CD4-positive, alpha-beta T cell treated with Interleukin-4 for 1 hour (primary cell): Measurements from ENCODE around the gene DLG4.
"Not testable (repeated sequence)": the region's sequence is repeated elsewhere in the genome, so short reads cannot be mapped to it uniquely, and the experiment has no call there.

ENCODE experiments used
- DNase-seq, 2 donors: peaks; one replicate each; pipeline ENCODE4 v3.0.0-alpha.2; 2020 to 2022

DLG4 gene

DNA sequence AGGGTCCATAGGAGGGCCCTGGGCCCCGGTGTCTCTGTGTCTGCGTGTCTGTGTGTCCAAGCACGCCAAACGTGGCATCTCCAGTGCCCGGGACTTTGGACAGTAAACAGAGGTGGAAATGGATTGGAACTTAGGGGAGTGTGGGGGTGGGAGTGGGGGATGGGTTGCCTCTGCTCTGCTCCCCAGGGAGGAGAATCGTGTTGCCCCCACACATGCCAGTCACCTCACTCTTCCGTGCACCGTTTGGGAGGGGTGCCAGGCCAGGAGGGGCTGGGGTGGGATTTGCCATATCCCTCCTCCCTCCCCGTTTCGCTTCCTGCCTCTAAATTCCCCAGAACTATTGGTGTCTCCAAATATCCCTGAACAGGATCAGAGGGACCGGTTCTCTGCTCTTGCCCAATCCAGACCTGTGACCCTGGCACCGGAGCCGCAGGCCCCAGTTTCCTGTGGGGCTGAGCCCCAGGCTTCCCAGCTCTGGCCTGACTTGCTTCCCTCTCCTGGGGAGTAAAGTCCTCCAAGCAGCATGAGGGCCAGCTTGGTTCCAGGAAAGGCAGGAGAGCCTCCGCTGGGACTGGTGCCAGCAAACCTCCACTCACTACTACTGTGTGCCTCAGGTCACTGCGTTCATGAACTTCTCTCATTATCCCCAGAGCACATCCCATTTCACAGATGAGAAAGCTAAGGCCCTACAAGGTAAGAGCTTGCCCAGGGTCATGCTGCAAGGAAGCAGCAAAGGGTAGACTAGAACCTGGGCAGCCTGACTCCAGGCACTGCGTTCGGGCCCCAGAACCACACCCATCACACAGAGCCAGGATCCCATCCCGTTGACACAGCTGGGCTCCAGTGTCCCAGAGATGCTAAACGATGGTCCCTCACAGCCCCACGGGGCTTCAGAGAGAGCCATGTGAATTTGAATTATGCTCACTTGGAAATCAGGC lies 40.0 kb downstream of the DLG4 start, which contains the start of gene ASGR1:
TSS of gene ASGR1 (minus strand) at position 54 of the 938 bp plus-strand sequence. CDS start 807 bp downstream, outside the sequence.
- DNase-seq = no peak

DNA sequence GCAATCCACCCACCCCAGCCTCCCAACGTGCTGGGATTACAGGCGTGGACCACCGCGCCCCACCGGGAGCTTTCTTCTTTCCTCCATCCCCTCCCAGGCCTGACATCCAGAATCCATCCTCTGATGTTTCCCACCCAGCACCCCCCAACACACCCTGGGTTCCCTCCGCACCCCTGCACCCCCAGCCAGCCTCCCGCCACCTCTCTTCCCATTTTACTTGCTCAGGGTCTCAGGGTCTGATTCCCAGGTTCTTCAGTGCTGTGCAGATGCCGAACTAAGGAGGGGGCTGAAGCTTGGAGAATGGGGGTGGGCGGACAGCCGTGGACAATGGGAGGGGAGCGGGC lies 40.7 kb downstream of the DLG4 start:
- no peak for DNase-seq

DNA sequence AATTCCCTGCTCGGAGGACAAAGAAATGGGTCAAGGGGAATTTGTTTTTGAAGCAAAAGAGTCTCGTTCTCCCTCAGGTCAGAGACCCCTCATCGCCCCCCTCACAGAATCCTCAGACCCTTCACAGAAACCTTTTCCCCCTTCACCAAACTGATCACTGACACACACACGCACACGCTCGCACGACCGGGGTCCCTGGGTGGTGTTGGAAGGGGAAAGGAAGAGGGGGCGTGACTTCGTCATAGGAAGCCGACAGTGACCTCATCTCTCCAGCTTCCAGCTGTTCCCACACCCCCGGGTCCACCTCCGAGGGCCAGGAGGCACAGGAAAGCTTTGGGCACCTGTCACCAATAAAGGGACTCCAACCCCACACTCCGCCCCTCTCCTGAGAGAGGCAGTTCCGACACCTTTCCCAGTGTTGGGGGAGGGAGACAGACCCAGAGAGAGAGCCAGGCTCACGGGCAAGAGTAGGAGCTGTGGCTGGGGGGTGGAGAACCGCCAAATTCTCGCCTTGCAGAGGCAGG lies 41.6 kb downstream of the DLG4 start:
- DNase-seq = no peak

DNA sequence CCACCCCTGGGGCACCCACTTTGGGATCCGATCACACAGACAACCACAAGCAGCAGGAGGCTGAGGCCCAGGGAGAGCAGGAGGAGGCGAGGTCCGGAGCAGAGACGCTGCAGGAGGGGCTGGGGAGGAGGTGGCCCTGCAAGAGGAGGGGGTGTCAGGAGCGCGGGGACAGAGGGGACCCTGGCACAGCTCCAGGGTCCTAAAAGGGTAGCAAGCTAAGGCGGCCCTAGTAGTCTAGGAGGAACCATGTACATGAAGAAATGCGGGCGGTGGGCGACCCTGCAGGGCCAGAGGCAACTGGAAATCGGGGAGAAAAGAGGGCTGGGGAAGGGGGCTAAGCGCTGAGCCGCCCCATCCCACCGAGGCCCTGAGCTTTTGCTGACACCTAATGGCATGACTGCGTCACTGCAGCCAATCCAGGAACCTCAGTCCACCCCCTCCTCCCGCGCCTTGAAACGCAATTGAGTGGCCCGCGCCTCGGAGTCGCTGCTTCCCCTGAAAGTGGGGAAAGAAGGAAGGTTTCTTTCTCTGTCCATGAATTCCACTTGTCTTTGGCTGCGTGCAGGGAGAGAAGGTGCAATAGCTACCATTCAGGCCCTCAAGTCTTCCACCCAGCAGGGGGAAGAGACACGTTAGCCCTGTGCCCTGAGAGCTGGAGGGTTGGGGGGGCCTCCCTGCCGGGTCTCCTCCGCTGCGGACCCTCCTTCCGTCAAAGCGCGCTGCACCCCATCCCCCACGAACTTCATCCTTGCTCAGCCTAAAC lies 42.3 kb downstream of the DLG4 start:
- peak; percentile 70 to 71 for DNase-seq

DNA sequence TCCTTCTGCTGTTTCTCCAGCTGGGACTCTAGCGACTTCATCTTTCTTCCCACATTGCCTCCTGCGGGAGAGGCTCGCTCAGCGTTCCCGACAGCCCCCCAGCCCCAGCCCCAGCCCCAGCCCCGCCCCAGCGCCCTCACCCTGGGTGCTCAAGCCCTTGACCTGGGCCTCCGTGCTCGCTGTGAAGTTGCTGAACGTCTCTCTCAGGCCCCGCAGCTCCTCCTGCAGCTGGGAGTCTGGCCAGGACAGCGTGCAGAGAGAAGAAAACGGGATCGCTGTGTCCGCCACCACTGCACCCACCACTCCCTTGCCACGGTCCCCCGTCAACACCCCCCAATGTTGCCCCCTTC lies 42.8 kb downstream of the DLG4 start:
- DNase-seq = no peak

DNA sequence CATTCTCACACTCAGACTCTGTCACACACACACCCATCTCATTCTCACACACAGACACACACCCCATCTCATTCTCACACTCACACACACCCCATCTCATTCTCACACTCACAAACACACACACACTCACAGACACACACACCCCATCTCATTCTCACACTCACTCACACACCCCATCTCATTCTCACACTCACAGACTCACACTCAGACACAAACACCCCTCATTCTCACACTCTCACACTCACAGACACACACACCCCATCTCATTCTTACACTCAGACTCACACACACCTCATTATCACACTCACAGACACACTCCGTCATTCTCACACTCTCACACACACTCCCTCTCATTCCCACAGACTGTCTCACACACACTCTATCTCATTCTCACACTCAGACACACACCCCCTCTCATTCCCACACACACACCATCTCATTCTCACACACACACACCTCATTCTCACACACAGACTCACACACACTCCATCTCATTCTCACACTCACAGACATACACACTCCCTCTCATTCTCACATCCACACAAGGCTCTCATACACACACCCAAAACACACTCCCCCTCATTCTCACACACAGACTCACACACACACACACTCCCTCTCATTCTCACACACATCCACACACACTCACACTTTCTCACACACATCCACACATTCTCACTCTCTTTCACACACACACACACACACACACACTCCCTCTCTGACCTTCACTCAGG lies 43.4 kb downstream of the DLG4 start:
- DNase-seq = no peak

DNA sequence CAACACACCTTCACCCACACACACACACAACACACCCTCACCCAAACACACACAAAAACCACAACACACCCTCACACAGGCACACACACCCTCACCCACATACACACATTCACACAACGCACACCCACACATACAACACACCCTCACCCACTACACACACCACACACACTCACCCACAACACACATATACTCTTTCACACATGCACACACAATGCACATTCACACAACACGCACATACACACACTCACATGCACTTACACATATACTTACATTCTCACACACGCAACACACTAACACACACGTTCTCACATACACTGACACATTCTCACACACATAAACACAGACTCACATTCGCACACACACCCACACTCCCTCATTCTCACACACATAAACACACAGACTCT lies 44.3 kb downstream of the DLG4 start:
- DNase-seq = no peak

DNA sequence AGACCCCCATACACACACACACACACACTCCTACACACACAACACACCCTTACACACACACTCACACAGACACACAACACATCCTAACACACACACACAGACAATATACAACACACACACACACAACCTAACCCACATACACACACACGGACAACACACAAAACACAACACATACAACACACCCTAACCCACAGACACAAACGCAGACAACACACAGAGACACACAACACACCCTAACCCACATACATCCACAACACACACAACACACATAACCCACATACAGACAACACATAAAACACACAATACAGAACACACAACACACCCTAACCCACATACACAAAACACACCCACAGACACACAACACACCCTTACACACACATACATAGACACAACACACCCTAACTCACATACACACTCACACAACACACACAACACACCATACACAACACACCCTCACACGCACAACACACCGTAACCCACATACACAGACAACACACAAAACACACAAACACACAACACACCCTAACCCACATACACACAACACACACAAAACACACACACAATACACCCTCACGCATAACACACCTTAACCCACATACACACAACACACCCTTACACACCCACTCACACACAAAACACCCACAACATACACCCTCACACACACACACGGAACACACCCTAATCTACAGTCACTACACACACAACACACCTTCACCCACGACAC lies 44.9 kb downstream of the DLG4 start:
- no peak for DNase-seq

DNA sequence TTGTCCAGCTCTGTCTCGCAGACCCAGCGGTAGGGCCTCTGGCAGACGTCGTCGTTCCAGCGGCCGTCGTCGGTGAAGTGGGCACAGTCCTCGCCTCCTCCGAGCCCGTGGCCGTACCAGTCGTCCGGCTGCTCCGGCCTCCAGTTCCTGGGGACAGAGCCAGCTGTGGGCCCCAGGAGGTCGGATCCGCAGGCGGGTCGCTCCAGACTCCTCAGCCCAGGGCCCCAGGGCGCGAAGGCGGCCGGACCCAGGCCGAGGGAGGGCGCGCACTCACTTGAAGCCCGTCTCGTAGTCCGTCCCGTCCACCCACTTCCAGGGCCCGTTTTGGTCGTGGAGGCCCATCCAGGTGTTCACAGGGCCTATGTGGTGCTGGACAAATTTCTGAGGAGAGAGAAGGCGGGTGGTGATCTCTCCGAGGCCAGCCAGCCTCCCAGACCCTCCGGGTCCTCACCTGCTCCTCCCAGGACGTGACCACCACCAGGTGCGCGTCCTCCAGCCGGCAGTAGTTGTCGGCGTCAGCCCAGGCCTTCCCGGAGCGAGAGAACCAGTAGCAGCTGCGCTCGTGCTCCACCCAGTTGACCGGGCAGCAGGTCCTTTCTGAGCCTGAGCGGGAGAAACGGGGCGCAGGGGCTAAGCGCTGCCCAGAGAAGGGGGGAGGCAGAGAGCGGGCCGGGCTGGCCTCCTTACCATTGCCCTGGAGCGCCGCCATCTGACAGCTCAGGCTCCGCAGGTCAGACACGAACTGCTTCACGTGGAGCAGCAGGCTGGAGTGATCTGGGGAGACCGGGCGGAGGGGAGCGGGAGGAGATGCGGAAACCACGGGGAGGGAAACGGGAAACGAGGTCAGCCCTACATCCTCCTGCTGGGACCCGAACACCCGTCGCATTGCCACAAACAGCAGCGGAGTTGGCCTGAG lies 45.7 kb downstream of the DLG4 start:
- peak; percentile 48 to 70 for DNase-seq

DNA sequence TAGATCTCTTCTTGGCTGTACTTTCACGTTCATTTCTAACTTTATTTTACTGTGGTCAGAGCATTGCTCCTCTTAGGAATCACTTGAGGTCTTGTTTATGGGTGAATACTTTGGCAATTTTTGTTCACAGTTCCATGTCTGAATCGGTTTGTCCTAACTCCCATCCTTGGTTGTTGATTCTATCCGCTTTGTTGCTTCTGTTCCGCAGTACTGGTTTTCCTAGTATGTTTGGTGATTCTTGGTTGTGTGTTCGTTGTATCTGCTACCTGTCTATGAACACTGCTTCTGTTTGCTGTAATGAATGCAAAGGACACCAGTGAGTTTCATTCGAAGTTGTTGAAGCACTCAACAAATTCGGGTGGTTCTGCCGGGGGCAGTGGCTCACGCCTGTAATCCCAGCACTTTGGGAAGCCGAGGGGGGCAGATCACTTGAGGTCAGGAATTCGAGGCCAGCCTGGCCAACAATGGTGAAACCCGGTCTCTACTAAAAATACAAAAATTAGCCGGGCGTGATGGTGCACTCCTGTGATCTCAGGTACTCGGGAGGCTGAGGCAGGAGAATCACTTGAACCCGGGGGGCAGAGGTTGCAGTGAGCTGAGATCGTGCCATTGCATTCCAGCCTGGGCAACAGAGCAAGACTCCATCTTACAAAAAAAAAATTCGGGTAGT lies 47.0 kb downstream of the DLG4 start:
- DNase-seq = not testable (repeated sequence)

DNA sequence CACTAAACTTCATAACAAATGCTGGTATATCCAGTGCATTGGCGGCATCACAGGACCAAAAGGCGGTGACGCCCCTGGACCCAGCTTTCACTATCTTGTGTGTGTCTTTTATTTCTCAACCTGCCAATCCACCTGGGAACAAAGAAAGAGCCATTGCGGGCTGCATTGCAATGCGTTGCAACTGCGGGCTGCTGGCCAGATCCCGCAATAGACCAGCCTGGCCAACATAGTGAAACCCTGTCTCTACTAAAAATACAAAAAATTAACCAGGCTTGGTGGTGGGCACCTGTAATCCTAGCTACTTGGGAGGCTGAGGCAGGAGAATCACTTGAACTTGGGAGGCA lies 50.1 kb downstream of the DLG4 start:
- not testable (repeated sequence) for DNase-seq

DNA sequence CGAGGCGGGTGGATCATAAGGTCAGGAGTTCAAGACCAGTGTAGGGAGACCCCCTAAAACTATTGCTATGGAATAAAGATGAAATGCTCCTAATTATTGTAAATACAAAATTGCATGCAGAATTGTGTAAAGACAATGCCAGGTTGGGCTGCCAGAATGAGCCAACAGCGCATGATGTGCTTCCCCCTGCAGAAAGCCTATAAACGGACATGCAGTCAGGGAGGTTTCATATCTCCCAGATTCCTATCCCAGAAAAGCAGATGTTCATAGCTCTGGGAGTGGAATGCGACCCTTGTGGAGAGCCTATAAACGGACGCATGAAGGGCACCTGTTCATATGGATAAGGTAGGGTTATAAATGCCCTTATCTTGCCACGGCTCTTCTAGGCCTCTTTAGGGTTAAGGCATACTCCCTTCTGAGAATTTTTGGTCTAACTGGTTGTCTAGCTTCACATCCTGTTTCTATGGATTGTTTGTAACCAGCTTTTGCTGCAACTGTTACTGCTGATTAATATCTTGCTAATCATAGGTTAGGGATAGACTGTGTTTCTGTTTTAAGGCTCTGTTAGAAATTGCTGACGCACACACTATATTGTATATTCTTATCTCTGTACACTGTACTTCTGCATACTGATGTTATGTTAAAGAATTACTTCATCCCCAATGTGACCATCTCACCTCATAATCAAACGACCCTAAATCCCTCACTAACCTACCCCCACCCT lies 50.6 kb downstream of the DLG4 start:
- not testable (repeated sequence) for DNase-seq

DNA sequence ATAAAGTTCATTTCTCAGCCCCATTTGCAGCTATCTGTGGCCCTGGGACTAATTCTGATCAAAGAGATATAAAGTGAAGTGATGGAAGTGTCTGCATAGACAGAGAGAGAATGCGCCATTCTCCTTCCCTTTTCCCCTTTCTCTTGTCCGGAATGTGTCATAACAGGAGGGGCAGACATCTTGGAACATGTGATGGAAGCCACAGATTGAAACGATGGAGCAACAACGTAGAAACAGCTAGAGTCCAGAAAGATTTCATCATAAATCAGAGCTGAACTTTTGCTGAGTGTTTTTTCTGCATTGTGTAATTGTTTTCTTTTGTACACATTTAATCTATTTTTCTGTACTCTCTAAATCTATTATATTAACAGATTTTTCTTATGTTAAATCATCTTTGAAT lies 51.8 kb downstream of the DLG4 start:
- DNase-seq = peak in 1 of 2 donors; percentile 44

DNA sequence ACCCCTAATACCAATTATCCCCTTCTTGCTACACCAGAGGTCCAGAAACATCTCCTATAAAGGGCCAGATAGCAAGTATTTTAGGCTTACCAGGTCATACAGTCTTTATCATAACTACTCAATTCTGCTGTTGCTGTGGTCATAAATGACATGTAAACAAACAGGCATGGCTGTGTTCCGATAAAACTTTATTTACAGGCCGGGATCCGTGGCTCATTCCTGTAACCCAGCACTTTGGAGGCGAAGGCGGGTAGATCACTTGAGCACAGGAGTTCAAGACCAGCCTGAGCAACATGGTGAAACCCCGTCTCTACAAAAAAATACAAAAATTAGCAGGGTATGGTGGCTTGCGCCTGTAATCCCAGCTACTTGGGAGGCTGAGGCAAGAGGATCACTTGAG lies 52.8 kb downstream of the DLG4 start:
- DNase-seq = no peak

DNA sequence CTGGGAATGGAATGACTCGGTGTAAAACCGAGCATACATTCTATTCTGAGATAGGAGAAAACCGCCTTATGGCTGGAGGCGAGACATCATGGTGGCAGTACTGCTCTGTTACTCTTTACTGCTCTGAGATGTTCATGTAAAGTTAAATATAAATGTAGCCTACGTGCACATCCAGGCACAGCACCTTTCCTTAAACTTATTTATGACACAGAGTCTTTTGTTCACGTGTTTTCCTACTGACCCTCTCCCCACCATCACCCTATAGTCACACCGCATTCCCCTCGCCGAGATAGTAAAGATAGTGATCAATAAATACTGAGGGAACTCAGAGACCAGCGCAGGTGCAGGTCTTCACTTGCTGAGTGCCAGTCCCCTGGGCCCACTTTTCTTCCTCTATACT lies 60.1 kb downstream of the DLG4 start:
- not testable (repeated sequence) for DNase-seq

DNA sequence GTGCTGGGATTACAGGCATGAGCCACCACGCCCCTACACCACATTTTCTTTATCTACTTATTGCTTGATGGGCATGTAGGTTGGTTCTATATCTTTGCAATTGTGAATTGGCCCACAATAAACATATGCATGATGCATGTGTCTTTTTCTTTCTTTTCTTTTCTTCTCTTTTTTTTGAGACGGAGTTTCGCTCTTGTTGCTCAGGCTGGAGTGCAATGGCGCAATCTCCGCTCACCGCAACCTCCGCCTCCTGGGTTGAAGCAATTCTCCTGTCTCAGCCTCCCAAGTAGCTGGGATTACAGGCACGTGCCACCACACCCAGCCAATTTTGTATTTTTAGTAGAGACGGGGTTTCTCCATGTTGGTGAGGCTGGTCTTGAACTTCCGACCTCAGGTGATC lies 61.2 kb downstream of the DLG4 start:
- DNase-seq = not testable (repeated sequence)

DNA sequence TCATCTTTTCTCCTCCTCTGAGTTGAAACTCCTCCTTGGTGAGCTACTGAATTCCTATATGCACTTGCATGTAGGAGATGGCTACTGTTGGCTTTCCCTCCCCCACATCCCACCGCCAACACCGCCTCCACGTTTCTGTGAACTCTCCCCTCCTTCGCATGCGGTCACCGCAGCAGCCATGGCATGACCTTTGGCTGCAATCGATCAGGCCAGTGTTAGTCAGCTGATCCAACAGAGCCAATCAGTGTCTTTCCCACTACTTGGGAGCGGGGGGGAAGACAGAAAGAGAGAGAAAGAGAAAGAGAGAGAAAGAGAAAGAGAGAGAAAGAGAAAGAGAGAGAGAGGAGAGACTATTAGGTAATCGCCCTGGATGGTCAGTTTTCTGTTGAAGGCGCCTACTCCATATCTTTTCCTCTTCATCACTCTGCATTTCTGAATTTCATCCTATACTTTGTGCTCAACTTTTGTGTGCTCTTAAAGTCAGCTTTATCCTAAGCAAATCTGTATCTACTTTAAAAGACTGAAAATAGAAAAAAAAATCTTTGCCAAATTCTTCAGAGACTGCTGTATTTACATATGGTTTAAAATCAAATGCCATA lies 63.2 kb downstream of the DLG4 start:
- DNase-seq = no peak

DNA sequence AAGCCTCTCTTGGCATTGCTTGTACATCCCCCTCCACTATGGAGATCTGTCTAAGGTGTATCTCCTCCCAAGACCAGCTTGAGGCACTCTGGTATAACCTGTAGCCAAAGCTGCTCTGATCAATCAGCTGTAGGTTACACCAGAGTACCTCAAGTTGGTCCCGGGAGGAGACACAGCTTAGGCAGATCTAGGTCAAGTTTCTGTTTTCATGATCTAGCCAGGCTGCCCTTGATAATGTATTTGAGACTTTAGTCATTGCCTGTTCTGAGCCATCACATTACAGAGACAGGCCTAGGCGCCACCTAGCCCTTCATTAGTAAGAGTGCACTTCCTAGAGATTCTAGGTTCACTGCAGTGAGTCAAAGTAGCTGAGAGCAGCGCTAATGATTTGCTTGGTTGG lies 71.9 kb downstream of the DLG4 start:
- DNase-seq = no peak

DNA sequence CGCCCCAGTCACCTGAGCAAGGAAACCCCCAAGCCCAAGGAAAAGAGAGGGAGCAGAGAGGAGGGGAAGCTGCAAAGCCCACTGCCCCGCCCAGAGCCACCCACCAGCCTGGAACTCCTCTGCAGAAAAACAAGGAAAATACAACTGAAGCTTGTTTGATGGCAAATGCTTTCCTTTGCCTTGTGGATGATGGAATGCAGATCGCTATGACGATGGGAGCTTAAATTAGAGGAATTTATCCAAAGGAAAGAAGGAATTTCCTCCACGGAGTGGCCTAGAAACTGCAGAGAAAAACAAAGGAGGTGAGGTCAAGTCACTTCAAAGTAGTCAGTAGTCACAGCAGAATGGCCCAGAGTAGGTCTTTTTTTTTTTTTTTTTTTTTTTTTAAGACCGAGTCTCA lies 73.5 kb downstream of the DLG4 start:
- DNase-seq = no peak

DNA sequence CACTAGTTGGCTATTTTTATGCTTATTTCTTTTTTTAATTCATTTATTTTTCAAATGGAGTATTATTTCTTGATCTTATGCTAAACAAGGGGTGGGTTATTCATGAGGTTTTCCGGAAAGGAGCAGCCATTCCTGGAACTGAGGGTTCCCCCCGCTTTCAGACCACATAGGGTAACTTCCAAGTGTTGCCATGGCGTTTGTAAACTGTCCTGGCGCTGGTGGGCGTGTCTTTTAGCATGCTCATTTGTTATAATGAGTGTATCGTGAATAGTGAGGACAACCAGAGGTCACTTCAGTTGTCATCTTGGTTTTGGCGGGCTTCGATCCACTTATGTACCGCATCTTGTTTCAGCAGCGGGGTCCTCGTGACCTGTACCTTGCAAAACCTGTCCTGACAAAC lies 75.4 kb downstream of the DLG4 start:
- no peak for DNase-seq
